ENCODE measurements around the gene SLC25A1. TPM values are rescaled to one million over a fixed set of nuclear protein-coding genes. Genes with fewer than 3 reads are reported as not detected.

SLC25A1 gene
- total and polyA plus RNA-seq, 2 experiments from 2014 or later = 141 to 242 TPM

GRCh38 chr22:19139001-19139356 lies 39.6 kb downstream of the SLC25A1 start:
- Histone ChIP-seq H2AFZ (no peak overlapping the region), H3K9me2 (ENCODE audit: insufficient read depth) (no peaks in the 10 kb centered on the region), H3F3A (replicated peaks; ENCODE audit: low read depth) (no peaks in the 10 kb centered on the region), H3K27me3 (ENCODE audit: insufficient read depth) (no peaks in the 10 kb centered on the region), H4K20me1 (replicated peaks; ENCODE audit: insufficient read depth) (no peaks in the 10 kb centered on the region), H3K27ac (ENCODE audit: low read depth) (no peak overlapping the region), H3K4me3 (no peak overlapping the region), H3K4me1 (ENCODE audit: insufficient read depth) (peaks cover 4% of the 10 kb centered on the region; the same call in 1 of the 2 replicates), H3K79me2 (replicated peaks; ENCODE audit: insufficient read depth) (peaks cover 9% of the 10 kb centered on the region), H3K4me2 (no peak overlapping the region), H3K36me3 (ENCODE audit: insufficient read depth) (peaks cover 6% of the 10 kb centered on the region)
- Mint-ChIP-seq H3K36me3 (ENCODE audit: low read depth) (peaks cover 55% of the 10 kb centered on the region), H3K4me3 (no peak overlapping the region), H3K4me1 (peaks cover 2% of the 10 kb centered on the region), H3K27ac (no peak overlapping the region), H3K27me3 (ENCODE audit: insufficient read depth, low read depth, poor library complexity) (peaks cover 11% of the 10 kb centered on the region), H3K9me3 (no peaks in the 10 kb centered on the region)
- DNase-seq (ENCODE audit: low spot score) = no peak
- no peak for ATAC-seq
- TF ChIP-seq, protein P1, sequence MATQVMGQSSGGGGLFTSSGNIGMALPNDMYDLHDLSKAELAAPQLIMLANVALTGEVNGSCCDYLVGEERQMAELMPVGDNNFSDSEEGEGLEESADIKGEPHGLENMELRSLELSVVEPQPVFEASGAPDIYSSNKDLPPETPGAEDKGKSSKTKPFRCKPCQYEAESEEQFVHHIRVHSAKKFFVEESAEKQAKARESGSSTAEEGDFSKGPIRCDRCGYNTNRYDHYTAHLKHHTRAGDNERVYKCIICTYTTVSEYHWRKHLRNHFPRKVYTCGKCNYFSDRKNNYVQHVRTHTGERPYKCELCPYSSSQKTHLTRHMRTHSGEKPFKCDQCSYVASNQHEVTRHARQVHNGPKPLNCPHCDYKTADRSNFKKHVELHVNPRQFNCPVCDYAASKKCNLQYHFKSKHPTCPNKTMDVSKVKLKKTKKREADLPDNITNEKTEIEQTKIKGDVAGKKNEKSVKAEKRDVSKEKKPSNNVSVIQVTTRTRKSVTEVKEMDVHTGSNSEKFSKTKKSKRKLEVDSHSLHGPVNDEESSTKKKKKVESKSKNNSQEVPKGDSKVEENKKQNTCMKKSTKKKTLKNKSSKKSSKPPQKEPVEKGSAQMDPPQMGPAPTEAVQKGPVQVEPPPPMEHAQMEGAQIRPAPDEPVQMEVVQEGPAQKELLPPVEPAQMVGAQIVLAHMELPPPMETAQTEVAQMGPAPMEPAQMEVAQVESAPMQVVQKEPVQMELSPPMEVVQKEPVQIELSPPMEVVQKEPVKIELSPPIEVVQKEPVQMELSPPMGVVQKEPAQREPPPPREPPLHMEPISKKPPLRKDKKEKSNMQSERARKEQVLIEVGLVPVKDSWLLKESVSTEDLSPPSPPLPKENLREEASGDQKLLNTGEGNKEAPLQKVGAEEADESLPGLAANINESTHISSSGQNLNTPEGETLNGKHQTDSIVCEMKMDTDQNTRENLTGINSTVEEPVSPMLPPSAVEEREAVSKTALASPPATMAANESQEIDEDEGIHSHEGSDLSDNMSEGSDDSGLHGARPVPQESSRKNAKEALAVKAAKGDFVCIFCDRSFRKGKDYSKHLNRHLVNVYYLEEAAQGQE (IDR thresholded peaks at IDR 0.05; ENCODE audit: unreplicated experiment) = no peak
- TF ChIP-seq POLR2AphosphoS5 (IDR thresholded peaks at IDR 0.05; ENCODE audit: low read depth) (no peak), NANOG (IDR thresholded peaks at IDR 0.05; ENCODE audit: borderline replicate concordance) (no peak), JUNB (IDR thresholded peaks at IDR 0.05; ENCODE audit: unreplicated experiment) (no peak), EZH2 (IDR thresholded peaks at IDR 0.05; ENCODE audit: low read depth, unreplicated experiment) (no peak), CTCF (conservative IDR thresholded peaks at IDR 0.05; ENCODE audit: low read depth in 2 of 2) (no peak), EZH2phosphoT487 (IDR thresholded peaks at IDR 0.05; ENCODE audit: unreplicated experiment) (no peak), ZNF114 (CRISPR knock-in tag; IDR thresholded peaks at IDR 0.05) (no peak), STAT1 (IDR thresholded peaks at IDR 0.05; ENCODE audit: unreplicated experiment) (no peak), CREB1 (CRISPR knock-in tag; IDR thresholded peaks at IDR 0.05; ENCODE audit: low read depth) (no peak), ETS1 (IDR thresholded peaks at IDR 0.05) (no peak), ZNF331 (CRISPR knock-in tag; IDR thresholded peaks at IDR 0.05; ENCODE audit: low read depth) (no peak)
- TF ChIP-seq, protein P2, sequence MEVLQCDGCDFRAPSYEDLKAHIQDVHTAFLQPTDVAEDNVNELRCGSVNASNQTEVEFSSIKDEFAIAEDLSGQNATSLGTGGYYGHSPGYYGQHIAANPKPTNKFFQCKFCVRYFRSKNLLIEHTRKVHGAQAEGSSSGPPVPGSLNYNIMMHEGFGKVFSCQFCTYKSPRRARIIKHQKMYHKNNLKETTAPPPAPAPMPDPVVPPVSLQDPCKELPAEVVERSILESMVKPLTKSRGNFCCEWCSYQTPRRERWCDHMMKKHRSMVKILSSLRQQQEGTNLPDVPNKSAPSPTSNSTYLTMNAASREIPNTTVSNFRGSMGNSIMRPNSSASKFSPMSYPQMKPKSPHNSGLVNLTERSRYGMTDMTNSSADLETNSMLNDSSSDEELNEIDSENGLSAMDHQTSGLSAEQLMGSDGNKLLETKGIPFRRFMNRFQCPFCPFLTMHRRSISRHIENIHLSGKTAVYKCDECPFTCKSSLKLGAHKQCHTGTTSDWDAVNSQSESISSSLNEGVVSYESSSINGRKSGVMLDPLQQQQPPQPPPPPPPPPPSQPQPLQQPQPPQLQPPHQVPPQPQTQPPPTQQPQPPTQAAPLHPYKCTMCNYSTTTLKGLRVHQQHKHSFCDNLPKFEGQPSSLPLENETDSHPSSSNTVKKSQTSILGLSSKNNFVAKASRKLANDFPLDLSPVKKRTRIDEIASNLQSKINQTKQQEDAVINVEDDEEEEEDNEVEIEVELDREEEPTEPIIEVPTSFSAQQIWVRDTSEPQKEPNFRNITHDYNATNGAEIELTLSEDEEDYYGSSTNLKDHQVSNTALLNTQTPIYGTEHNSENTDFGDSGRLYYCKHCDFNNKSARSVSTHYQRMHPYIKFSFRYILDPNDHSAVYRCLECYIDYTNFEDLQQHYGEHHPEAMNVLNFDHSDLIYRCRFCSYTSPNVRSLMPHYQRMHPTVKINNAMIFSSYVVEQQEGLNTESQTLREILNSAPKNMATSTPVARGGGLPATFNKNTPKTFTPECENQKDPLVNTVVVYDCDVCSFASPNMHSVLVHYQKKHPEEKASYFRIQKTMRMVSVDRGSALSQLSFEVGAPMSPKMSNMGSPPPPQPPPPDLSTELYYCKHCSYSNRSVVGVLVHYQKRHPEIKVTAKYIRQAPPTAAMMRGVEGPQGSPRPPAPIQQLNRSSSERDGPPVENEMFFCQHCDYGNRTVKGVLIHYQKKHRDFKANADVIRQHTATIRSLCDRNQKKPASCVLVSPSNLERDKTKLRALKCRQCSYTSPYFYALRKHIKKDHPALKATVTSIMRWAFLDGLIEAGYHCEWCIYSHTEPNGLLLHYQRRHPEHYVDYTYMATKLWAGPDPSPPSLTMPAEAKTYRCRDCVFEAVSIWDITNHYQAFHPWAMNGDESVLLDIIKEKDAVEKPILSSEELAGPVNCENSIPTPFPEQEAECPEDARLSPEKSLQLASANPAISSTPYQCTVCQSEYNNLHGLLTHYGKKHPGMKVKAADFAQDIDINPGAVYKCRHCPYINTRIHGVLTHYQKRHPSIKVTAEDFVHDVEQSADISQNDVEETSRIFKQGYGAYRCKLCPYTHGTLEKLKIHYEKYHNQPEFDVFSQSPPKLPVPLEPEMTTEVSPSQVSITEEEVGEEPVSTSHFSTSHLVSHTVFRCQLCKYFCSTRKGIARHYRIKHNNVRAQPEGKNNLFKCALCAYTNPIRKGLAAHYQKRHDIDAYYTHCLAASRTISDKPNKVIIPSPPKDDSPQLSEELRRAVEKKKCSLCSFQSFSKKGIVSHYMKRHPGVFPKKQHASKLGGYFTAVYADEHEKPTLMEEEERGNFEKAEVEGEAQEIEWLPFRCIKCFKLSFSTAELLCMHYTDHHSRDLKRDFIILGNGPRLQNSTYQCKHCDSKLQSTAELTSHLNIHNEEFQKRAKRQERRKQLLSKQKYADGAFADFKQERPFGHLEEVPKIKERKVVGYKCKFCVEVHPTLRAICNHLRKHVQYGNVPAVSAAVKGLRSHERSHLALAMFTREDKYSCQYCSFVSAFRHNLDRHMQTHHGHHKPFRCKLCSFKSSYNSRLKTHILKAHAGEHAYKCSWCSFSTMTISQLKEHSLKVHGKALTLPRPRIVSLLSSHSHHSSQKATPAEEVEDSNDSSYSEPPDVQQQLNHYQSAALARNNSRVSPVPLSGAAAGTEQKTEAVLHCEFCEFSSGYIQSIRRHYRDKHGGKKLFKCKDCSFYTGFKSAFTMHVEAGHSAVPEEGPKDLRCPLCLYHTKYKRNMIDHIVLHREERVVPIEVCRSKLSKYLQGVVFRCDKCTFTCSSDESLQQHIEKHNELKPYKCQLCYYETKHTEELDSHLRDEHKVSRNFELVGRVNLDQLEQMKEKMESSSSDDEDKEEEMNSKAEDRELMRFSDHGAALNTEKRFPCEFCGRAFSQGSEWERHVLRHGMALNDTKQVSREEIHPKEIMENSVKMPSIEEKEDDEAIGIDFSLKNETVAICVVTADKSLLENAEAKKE (CRISPR knock-in tag; IDR thresholded peaks at IDR 0.05) = no peak

All from GM23338 (cell line).